HepG2 (cell line): ENCODE measurements around the gene TAF1B. TPM values are rescaled to one million over a fixed set of nuclear protein-coding genes. Genes with fewer than 3 reads are reported as not detected.

Experiments
- AGO2 ChIP-seq: fragments of 200-400 bp; formaldehyde crosslinking; optimal IDR thresholded peaks from 2 replicates; pipeline ENCODE3; 2017; ENCODE audit warnings: mild to moderate bottlenecking, low read depth, low read length, moderate library complexity
- CHD2 ChIP-seq: IDR thresholded peaks from 2 replicates; pipeline ENCODE4 v1.6.1; 2011; ENCODE audit warnings: low read depth, low read length, improper control_type of control experiment
- DNMT1 ChIP-seq: sonication (generic); formaldehyde crosslinking; IDR thresholded peaks from 2 replicates; pipeline ENCODE4 v1.5.1; 2020; ENCODE audit warnings: mild to moderate bottlenecking, missing genetic modification reagents
- NFKBIZ ChIP-seq: IDR thresholded peaks from 2 replicates; pipeline ENCODE4 v1.6.1; 2018; ENCODE audit warnings: missing genetic modification reagents, missing compliant biosample characterization
- RBFOX2 ChIP-seq: fragments of 200-400 bp; formaldehyde crosslinking; IDR thresholded peaks from 2 replicates; pipeline ENCODE4 v1.6.1; 2017; ENCODE audit warnings: low read depth, mild to moderate bottlenecking, low read length
- SP1 ChIP-seq, 2 experiments: fragments of 450-650 bp in 1 of 2; sonication (generic) in 1 of 2; formaldehyde crosslinking in 1 of 2; IDR thresholded peaks; 2 replicates each; pipeline versions ENCODE4 v1.4.0 to v1.6.1; 2016 to 2020; ENCODE audit warnings: missing genetic modification reagents in 1 of 2
- ZBTB3 ChIP-seq: sonication (generic); formaldehyde crosslinking; IDR thresholded peaks from 2 replicates; pipeline ENCODE4 v1.4.0; 2020; ENCODE audit warnings: low read depth, mild to moderate bottlenecking, moderate library complexity, missing genetic modification reagents, borderline replicate concordance
- ZBTB7B ChIP-seq: sonication (generic); formaldehyde crosslinking; IDR thresholded peaks from 2 replicates; pipeline ENCODE4 v1.4.0; 2020; ENCODE audit warnings: missing genetic modification reagents
- ZNF225 ChIP-seq: sonication (generic); formaldehyde crosslinking; IDR thresholded peaks from 2 replicates; pipeline ENCODE4 v1.4.0; 2020; ENCODE audit warnings: mild to moderate bottlenecking, missing genetic modification reagents
- ZNF296 ChIP-seq: sonication (generic); formaldehyde crosslinking; conservative IDR thresholded peaks from 2 replicates; pipeline ENCODE4 v1.5.0; 2020; ENCODE audit warnings: mild to moderate bottlenecking, missing genetic modification reagents
- ZNF382 ChIP-seq: sonication (generic); formaldehyde crosslinking; IDR thresholded peaks from 2 replicates; pipeline ENCODE4 v1.5.0; 2020; ENCODE audit warnings: missing genetic modification reagents, mild to moderate bottlenecking, borderline replicate concordance
- ZNF564 ChIP-seq: sonication (generic); formaldehyde crosslinking; IDR thresholded peaks from 2 replicates; pipeline ENCODE4 v1.8.1; 2023; ENCODE audit warnings: mild to moderate bottlenecking, missing genetic modification reagents
- ZNF777 ChIP-seq: sonication (generic); formaldehyde crosslinking; IDR thresholded peaks from 2 replicates; pipeline ENCODE4 v1.4.0; 2020; ENCODE audit warnings: missing genetic modification reagents
- ZSCAN20 ChIP-seq: sonication (generic); formaldehyde crosslinking; IDR thresholded peaks from 2 replicates; pipeline ENCODE4 v1.4.0; 2020; ENCODE audit warnings: missing genetic modification reagents, mild to moderate bottlenecking, borderline replicate concordance
- polyA plus RNA-seq, 8 experiments: library from polyadenylated mRNA; depleted of rRNA in 3 of 8; stranded (reverse) in 7 of 8; unstranded in 1 of 8; fragments of >200 nt; fragmentation: Illumina TruSeq in 4 of 8; extraction: Trizol in 4 of 8; gene quantifications; 2 replicates each; pipeline versions ENCODE4 v1.2.1 to v1.2.3, GENCODE V29; 2011 to 2016; ENCODE audit warnings: low read depth in 4 of 8, missing spikeins in 1 of 8, mixed read lengths in 1 of 8; ENCODE audit not compliant: insufficient read depth in 1 of 8
- total RNA-seq, 5 experiments: library from RNA; depleted of rRNA; stranded (reverse); fragments of >200 nt; fragmentation: Illumina TruSeq; extraction: Trizol; gene quantifications; 2 replicates each; pipeline ENCODE4 v1.2.3, GENCODE V29; 2016; ENCODE audit warnings: low read depth in 1 of 5
- TF ChIP-seq, protein P1 (sequence below): sonication (generic); formaldehyde crosslinking; conservative IDR thresholded peaks from 2 replicates; pipeline ENCODE4 v1.5.0; 2020; ENCODE audit warnings: missing genetic modification reagents
- TF ChIP-seq, protein P2 (sequence below): IDR thresholded peaks from 2 replicates; pipeline ENCODE4 v1.6.1; 2016; ENCODE audit warnings: missing compliant biosample characterization, missing genetic modification reagents, borderline replicate concordance
- TF ChIP-seq, protein P3 (sequence below): sonication (generic); formaldehyde crosslinking; IDR thresholded peaks from 2 replicates; pipeline ENCODE4 v1.4.0; 2020; ENCODE audit warnings: mild to moderate bottlenecking, missing genetic modification reagents
- TF ChIP-seq, protein P4 (sequence below): sonication (generic); formaldehyde crosslinking; IDR thresholded peaks from 2 replicates; pipeline ENCODE4 v1.5.0; 2020; ENCODE audit warnings: missing genetic modification reagents, mild to moderate bottlenecking, borderline replicate concordance
- TF ChIP-seq, protein P5 (sequence below): sonication (generic); formaldehyde crosslinking; IDR thresholded peaks from 2 replicates; pipeline ENCODE4 v1.5.1; 2020; ENCODE audit warnings: missing genetic modification reagents, mild to moderate bottlenecking, borderline replicate concordance

TAF1B gene
- total and polyA plus RNA-seq, 2 of the 13 experiments (the other 11 are each of a cell fraction or from before 2014, with no cell fraction given) = 13.3 to 27.7 TPM

DNA sequence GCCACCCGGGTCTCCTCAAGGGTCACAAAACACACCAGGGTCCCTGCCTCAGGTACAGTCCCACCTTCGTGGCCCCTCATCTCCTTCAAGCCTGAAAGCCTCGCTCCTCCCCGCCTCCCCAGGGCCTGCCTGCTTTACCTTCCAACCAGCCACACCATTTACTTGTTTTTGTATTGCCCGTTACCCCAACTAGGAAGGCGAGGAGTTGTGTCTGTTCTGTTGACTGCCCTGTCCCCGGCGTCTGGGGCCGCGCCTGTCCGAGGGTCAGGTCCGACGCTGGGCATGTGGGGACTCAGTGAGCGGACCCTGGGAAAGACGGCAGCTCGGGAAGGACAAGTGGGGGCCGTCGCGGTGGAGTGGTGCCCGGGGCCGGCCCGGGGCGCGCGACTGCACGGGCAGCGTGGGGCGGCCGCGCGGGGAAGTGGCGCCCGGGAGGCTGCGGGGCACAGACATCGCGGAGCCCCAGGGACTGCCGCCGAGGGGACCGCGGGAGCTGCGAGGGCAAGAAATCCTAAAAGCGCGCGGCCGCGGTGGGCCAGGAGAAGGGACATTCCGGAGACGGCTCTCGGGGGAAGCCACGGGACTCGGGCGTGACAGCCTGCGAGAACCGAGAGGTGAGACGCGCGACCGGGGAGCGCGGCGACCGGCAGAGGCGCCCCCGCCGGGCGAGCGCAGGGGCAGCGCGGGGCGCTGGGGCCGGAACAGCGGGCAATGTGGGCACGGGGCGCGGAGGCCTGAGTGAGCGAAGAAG, 107.4 kb downstream of the TAF1B start (continued):
- TF ChIP-seq, protein P1, sequence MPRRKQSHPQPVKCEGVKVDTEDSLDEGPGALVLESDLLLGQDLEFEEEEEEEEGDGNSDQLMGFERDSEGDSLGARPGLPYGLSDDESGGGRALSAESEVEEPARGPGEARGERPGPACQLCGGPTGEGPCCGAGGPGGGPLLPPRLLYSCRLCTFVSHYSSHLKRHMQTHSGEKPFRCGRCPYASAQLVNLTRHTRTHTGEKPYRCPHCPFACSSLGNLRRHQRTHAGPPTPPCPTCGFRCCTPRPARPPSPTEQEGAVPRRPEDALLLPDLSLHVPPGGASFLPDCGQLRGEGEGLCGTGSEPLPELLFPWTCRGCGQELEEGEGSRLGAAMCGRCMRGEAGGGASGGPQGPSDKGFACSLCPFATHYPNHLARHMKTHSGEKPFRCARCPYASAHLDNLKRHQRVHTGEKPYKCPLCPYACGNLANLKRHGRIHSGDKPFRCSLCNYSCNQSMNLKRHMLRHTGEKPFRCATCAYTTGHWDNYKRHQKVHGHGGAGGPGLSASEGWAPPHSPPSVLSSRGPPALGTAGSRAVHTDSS (CRISPR knock-in tag) = no peak
- TF ChIP-seq ZBTB7B (CRISPR knock-in tag) (no peak), ZNF382 (CRISPR knock-in tag) (no peak), CHD2 (peak; percentile 64), ZNF225 (CRISPR knock-in tag) (0 out of 2 replicates have a peak, but pooled peaks have one; percentile 51), ZNF777 (CRISPR knock-in tag) (peak; percentile 96), ZBTB3 (CRISPR knock-in tag) (no peak; the same call in 1 of the 2 replicates), AGO2 (peak; percentile 50), ZNF296 (no peak), ZNF564 (0 out of 2 replicates have a peak, but pooled peaks have one; percentile 31), RBFOX2 (0 out of 2 replicates have a peak, but pooled peaks have one; percentile 58), ZSCAN20 (CRISPR knock-in tag) (peak; percentile 80; the same call in 1 of the 2 replicates), SP1 (IDR thresholded peaks at IDR 0.05) (no peak), SP1 (CRISPR knock-in tag; IDR thresholded peaks at IDR 0.05) (no peak), DNMT1 (CRISPR knock-in tag) (peak; percentile 76; the same call in 1 of the 2 replicates), NFKBIZ (CRISPR knock-in tag) (no peak)
- TF ChIP-seq, protein P2, sequence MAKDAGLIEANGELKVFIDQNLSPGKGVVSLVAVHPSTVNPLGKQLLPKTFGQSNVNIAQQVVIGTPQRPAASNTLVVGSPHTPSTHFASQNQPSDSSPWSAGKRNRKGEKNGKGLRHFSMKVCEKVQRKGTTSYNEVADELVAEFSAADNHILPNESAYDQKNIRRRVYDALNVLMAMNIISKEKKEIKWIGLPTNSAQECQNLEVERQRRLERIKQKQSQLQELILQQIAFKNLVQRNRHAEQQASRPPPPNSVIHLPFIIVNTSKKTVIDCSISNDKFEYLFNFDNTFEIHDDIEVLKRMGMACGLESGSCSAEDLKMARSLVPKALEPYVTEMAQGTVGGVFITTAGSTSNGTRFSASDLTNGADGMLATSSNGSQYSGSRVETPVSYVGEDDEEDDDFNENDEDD (CRISPR knock-in tag) = 0 out of 2 replicates have a peak, but pooled peaks have one; percentile 22
- TF ChIP-seq, protein P3, sequence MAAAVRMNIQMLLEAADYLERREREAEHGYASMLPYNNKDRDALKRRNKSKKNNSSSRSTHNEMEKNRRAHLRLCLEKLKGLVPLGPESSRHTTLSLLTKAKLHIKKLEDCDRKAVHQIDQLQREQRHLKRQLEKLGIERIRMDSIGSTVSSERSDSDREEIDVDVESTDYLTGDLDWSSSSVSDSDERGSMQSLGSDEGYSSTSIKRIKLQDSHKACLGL = peak; percentile 40; the same call in 1 of the 2 replicates
- TF ChIP-seq, protein P4, sequence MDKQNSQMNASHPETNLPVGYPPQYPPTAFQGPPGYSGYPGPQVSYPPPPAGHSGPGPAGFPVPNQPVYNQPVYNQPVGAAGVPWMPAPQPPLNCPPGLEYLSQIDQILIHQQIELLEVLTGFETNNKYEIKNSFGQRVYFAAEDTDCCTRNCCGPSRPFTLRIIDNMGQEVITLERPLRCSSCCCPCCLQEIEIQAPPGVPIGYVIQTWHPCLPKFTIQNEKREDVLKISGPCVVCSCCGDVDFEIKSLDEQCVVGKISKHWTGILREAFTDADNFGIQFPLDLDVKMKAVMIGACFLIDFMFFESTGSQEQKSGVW (CRISPR knock-in tag) = no peak
- TF ChIP-seq, protein P5, sequence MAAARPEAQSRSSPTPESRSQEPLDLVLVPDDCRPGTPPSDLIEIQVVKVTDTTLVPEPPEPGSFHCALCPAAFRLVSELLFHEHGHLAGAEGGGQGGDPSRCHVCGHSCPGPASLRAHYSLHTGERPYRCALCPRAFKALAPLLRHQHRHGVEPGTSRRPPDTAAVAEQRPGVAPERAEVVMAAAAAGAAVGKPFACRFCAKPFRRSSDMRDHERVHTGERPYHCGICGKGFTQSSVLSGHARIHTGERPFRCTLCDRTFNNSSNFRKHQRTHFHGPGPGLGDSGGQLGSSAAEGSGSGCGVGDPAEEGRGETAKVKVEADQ (CRISPR knock-in tag) = peak; percentile 36
